ENCODE results near the gene ASPN.

DNA sequence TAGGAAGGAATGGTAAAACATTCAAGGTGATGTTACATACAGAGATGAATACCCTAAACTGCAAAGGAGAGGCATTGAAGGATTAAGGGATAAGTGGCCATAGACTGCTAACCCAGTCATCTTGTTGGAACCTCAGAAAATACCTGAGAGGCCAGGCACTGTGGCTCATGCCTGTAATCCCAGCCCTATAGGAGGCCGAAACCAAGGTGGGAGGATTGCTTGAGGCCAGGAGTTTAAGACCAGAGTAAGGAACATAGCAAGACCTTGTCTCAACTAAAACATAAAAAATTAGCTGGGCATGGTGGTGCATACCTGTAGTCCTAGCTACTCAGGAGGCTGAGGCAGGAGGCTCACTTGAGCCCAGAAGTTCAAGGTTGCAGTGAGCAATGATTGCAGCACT lies 42.6 kb upstream of the ASPN start:
- TF ChIP-seq POLR2A (IDR thresholded peaks at IDR 0.05) (no peak), CTCF (IDR thresholded peaks at IDR 0.05) (no peak)

All from testis (tissue), 2 donors.